CD8-positive, alpha-beta memory T cell (primary cell): ENCODE results near the gene MAST4. TPM values are rescaled to one million over a fixed set of nuclear protein-coding genes. Genes with fewer than 3 reads are reported as not detected.

Source experiments
- CTCF ChIA-PET: fragments of 350-600 bp; sonication (Branson Sonifier 250); formaldehyde crosslinking; loops from one replicate; lab custom pipeline; 2021; ENCODE audit warnings: antibody characterized with exemption; lab: Charles Lee
- POLR2A ChIA-PET: fragments of 350-600 bp; sonication (Branson Sonifier 250); formaldehyde crosslinking; loops from one replicate; lab custom pipeline; 2021; ENCODE audit warnings: antibody characterized with exemption; lab: Charles Lee
- DNase-seq, 5 donors: peaks; one replicate each; pipeline versions ENCODE4 v3.0.0 to v3.0.0-alpha.2; 2020 to 2022; ENCODE audit warnings: mixed read lengths in 1 of 5
- H3K27ac ChIP-seq: one replicate; pipeline ENCODE4 v1.7.0; 2013; ENCODE audit warnings: low read depth, mild to moderate bottlenecking, low read length, moderate library complexity
- H3K27me3 ChIP-seq: 2 replicates; pipeline ENCODE4 v1.7.0; 2013; ENCODE audit warnings: low read length, mild to moderate bottlenecking; ENCODE audit not compliant: insufficient read depth, poor library complexity, severe bottlenecking
- H3K36me3 ChIP-seq: 2 replicates; pipeline ENCODE4 v1.7.0; 2013; ENCODE audit warnings: mild to moderate bottlenecking, low read length, moderate library complexity; ENCODE audit not compliant: insufficient read depth
- H3K4me1 ChIP-seq: 2 replicates; pipeline ENCODE4 v1.7.0; 2013; ENCODE audit warnings: mild to moderate bottlenecking, low read length, moderate library complexity; ENCODE audit not compliant: insufficient read depth
- H3K4me3 ChIP-seq: 2 replicates; pipeline ENCODE4 v1.7.0; 2013; ENCODE audit warnings: mild to moderate bottlenecking, low read length
- H3K9me3 ChIP-seq: 2 replicates; pipeline ENCODE4 v1.7.0; 2013; ENCODE audit warnings: mild to moderate bottlenecking, low read length
- H3K27ac Mint-ChIP-seq, 8 donors: one replicate each; pipeline ENCODE4 v1.8.0; 2020 to 2021; ENCODE audit warnings: mixed read lengths in 8 of 8, mild to moderate bottlenecking in 6 of 8, inconsistent platforms in 3 of 8, moderate library complexity in 3 of 8
- H3K27me3 Mint-ChIP-seq, 2 donors: one replicate each; pipeline ENCODE4 v1.8.0; 2020 to 2021; ENCODE audit warnings: mixed read lengths in 2 of 2, mild to moderate bottlenecking in 1 of 2, moderate library complexity in 1 of 2
- H3K36me3 Mint-ChIP-seq, 3 donors: one replicate each; pipeline ENCODE4 v1.8.0; 2020 to 2021; ENCODE audit warnings: mixed read lengths in 3 of 3, inconsistent platforms in 1 of 3, mild to moderate bottlenecking in 1 of 3
- H3K4me1 Mint-ChIP-seq, 3 donors: one replicate each; pipeline ENCODE4 v1.8.0; 2020 to 2021; ENCODE audit warnings: mixed read lengths in 3 of 3, inconsistent platforms in 1 of 3, mild to moderate bottlenecking in 1 of 3
- H3K4me3 Mint-ChIP-seq, 7 donors: one replicate each; pipeline ENCODE4 v1.8.0; 2020 to 2021; ENCODE audit warnings: mixed read lengths in 7 of 7, mild to moderate bottlenecking in 6 of 7, moderate library complexity in 4 of 7, inconsistent platforms in 2 of 7
- H3K9me3 Mint-ChIP-seq, 5 donors: one replicate each; pipeline ENCODE4 v1.8.0; 2020 to 2022; ENCODE audit warnings: mixed read lengths in 5 of 5, mild to moderate bottlenecking in 3 of 5, moderate library complexity in 2 of 5, inconsistent platforms in 1 of 5
- polyA plus RNA-seq: library from polyadenylated mRNA; unstranded; fragments of 300-500 nt; fragmentation: Illumina TruSeq; gene quantifications from one replicate; pipeline ENCODE4 v1.2.3, GENCODE V29; 2021
- total RNA-seq, 2 experiments: library from RNA; stranded (reverse); gene quantifications; one replicate each; pipeline ENCODE4 v1.2.3, GENCODE V29; 2021

MAST4 gene
- total and polyA plus RNA-seq, 3 experiments from 2014 or later, result 5.0 to 7.2 (median 6.5) TPM

DNA sequence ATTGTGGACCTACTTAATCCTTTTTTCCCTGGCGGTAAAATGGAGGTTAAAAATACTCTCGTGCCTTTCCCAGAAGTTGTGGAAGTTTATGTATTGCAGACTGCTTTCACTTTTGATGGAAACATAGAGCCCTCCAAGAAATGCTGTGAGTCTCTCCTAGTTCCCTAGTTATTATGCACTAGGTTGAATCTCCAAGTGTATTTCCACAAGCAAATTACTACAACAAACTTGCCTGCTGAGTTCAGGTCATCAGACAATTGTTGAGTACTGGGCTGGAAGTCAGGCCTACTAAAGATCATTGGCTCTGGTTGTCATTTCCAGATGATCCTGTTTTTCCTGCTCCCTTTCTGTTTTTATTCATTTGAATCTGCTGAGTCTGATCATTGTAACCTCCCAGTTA, 496.3 kb downstream of the MAST4 start:
- Mint-ChIP-seq H3K4me3 (no peak overlapping the region), H3K4me1 (no peaks in the 10 kb centered on the region), H3K27ac (no peak overlapping the region), H3K27me3 (peaks cover 0 to 1% of the 10 kb centered on the region in 2 donors), H3K36me3 (peaks cover 0 to 22% (median 6%) of the 10 kb centered on the region in 3 donors), H3K9me3 (no peaks in the 10 kb centered on the region)
- no peak overlapping the region for H3K27ac ChIP-seq
- no peak overlapping the region for H3K4me3 ChIP-seq
- POLR2A ChIA-PET, result no interaction called here
- H3K4me1 ChIP-seq, result no peaks in the 10 kb centered on the region
- H3K9me3 ChIP-seq, result no peaks in the 10 kb centered on the region
- DNase-seq, result no peak
- no peaks in the 10 kb centered on the region for H3K36me3 ChIP-seq
- no peaks in the 10 kb centered on the region for H3K27me3 ChIP-seq
- CTCF ChIA-PET, result no interaction called here

DNA sequence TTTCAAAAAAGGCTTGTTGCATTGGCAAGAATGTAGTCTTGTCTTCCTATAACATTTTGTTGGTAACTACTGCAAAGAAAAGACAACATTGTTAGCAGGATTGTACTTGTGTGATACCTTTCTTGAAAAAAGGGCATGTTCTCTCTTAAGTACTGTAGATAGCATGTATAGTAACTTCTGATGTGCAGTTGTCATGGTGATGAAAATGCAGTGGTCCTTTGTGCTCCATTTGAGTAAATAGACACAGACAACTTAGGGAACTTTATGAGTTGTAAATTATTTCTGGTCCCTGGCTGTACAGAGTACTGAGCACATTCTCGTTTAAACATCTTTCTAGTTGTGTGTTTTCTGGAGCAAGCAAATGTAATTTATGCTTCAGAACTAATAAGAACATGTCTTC, 497.1 kb downstream of the MAST4 start:
- no peak overlapping the region for H3K4me3 ChIP-seq
- Mint-ChIP-seq H3K36me3 (peaks cover 0 to 22% (median 6%) of the 10 kb centered on the region in 3 donors), H3K4me3 (no peak overlapping the region), H3K27ac (no peak overlapping the region), H3K27me3 (peaks cover 0 to 1% of the 10 kb centered on the region in 2 donors), H3K9me3 (no peaks in the 10 kb centered on the region), H3K4me1 (no peaks in the 10 kb centered on the region)
- CTCF ChIA-PET, result no interaction called here
- H3K36me3 ChIP-seq, result no peaks in the 10 kb centered on the region
- no peaks in the 10 kb centered on the region for H3K27me3 ChIP-seq
- POLR2A ChIA-PET, result no interaction called here
- H3K4me1 ChIP-seq, result no peaks in the 10 kb centered on the region
- H3K27ac ChIP-seq, result no peak overlapping the region
- no peaks in the 10 kb centered on the region for H3K9me3 ChIP-seq
- no peak for DNase-seq

DNA sequence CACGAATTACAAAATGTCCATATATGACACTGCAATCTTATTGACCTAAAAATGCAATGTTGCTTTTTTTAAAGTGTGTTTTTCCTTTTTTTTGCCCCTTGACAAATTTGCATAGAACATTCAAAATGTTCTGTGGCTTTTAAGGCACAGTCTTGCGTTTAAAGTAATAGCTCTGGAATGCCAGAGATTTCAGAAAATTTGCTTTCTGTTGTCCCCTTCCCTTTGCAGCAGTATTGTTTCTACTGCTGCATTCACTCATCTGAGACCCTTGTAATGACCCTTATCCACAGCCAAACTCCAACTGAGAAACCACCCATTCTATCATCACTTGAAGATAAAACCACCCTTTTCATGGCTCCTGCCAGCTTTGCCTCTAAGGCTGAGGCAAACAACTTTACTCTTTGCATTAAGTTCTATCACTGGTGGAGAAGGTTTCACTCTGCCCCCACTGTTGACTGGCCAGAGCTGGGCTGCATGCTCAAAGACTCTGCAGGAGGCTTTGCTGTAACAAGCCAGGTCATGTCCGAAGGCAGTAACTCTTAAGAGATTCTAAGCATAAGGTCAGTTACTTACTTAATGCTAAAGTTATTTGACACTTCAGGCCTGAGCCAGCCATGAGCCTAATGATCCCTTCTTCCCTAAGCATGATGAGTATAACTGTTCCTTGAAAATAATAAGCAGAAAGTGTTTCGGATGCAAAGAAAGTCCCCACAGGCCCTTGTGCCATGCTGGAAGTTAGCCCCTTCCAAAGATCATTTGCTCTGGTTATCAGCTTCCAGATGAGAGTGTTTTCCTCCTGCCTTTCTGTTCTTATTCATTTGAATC, 498.5 kb downstream of the MAST4 start:
- Histone ChIP-seq H3K9me3 (no peaks in the 10 kb centered on the region), H3K36me3 (no peaks in the 10 kb centered on the region), H3K27me3 (no peaks in the 10 kb centered on the region), H3K4me1 (no peaks in the 10 kb centered on the region), H3K4me3 (no peak overlapping the region), H3K27ac (no peak overlapping the region)
- H3K36me3 Mint-ChIP-seq, result peaks cover 0 to 22% (median 6%) of the 10 kb centered on the region in 3 donors
- POLR2A ChIA-PET, result no interaction called here
- CTCF ChIA-PET, result no interaction called here
- peaks cover 0 to 1% of the 10 kb centered on the region in 2 donors for H3K27me3 Mint-ChIP-seq
- DNase-seq, result no peak
- H3K4me1 Mint-ChIP-seq, result peaks cover 0 to under 1% (median 0%) of the 10 kb centered on the region in 3 donors
- no peak overlapping the region for H3K27ac Mint-ChIP-seq
- H3K9me3 Mint-ChIP-seq, result no peaks in the 10 kb centered on the region
- no peak overlapping the region for H3K4me3 Mint-ChIP-seq

DNA sequence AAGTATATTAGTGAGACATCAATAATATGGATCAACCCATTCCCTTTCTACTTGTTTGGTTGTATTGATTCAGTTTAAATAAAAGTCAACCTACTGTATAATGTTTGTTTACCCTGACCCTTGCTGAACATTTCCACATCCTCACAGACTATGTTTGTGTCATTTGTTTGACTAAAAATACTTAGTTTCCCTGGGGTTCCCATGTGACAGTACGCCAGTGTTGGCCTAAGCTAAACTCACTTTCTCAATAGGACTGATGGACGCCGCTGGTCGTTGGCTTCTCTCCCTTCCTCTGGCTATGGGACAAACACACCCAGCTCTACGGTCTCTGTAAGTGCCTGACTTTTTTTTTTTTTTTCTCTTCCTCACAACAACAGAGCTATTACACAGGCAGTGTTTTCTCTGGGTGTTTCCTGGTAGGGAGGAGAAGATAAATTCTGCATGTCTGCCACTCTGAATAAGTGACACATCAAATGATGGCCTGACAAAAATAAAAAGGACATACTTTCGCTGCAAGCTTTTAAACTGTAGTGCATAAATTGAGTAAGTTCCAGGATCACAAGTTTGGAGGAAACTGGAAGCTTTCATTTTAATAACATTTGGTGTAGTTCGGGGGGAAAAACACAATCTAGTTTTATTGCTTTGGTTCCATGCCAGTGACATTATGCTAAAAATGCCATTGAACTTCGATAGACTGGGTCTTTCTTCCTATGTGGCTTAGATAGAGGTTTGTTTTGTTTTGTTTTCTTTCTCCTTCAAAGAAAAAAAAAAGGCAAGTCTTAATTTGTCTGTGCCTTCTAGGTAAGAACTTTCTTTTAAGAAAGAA, 499.4 kb downstream of the MAST4 start:
- H3K4me3 Mint-ChIP-seq, result no peak overlapping the region
- POLR2A ChIA-PET, result no interaction called here
- no peaks in the 10 kb centered on the region for H3K27me3 ChIP-seq
- H3K36me3 ChIP-seq, result no peaks in the 10 kb centered on the region
- peaks cover 3 to 9% (median 8%) of the 10 kb centered on the region in 3 donors for H3K4me1 Mint-ChIP-seq
- H3K27ac ChIP-seq, result no peak overlapping the region
- H3K27ac Mint-ChIP-seq, result no peak overlapping the region
- CTCF ChIA-PET, result interaction anchor here (0.9 kb wide), 1 partner anchor 11 kb away, joined by 3 read pairs; no protein-coding TSS in a partner anchor
- no peaks in the 10 kb centered on the region for H3K9me3 Mint-ChIP-seq
- H3K36me3 Mint-ChIP-seq, result peaks cover 0 to 26% (median 10%) of the 10 kb centered on the region in 3 donors
- no peak overlapping the region for H3K4me3 ChIP-seq
- H3K9me3 ChIP-seq, result no peaks in the 10 kb centered on the region
- DNase-seq, result no peak
- H3K4me1 ChIP-seq, result no peaks in the 10 kb centered on the region
- peaks cover 1 to 5% of the 10 kb centered on the region in 2 donors for H3K27me3 Mint-ChIP-seq

DNA sequence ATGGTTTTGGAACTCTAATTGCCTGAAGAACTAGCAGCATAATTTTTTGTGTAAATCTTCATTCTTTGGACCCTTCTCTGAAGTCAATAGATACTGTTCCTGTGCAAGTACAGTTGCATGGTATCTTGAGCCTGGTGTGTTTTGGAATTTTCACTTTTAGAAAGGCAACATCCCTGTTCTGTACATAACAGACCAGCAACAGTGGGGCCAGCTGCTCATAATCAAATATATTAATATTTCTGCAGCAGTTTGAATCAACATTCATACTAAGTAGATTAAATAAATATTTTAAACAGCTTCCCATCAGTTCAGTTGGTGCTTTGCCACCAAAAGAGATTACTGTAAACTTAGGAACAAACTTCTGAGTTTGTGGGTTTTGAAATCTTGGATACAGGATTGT, 502.5 kb downstream of the MAST4 start:
- H3K9me3 Mint-ChIP-seq, result no peaks in the 10 kb centered on the region
- POLR2A ChIA-PET, result no interaction called here

DNA sequence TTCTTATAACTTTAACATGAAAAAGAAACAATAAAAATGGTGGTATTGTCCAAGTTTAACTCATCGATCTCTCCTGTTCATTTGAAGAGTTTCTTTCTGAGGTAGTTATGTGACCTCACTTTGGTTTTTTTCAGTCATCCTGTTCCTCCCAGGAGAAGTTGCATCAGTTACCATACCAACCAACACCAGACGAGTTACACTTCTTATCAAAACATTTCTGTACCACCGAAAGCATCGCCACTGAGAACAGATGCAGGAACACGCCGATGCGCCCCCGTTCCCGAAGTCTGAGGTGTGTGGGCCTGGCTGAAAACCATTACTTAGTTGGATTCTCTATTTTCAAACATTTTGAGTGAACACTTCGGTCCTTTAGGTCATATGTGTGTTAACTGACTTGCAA, 504.1 kb downstream of the MAST4 start:
- Mint-ChIP-seq H3K27ac (peak overlapping the region in 1 of 8 donors; percentile 55), H3K4me1 (peaks cover 3 to 11% (median 8%) of the 10 kb centered on the region in 3 donors), H3K36me3 (peaks cover 3 to 40% (median 13%) of the 10 kb centered on the region in 3 donors), H3K4me3 (peak overlapping the region in 6 of 7 donors; percentile 9 to 70 (median 51)), H3K9me3 (no peaks in the 10 kb centered on the region), H3K27me3 (peaks cover 0 to 5% of the 10 kb centered on the region in 2 donors)
- H3K36me3 ChIP-seq, result no peaks in the 10 kb centered on the region
- H3K27ac ChIP-seq, result no peak overlapping the region
- H3K4me1 ChIP-seq, result no peaks in the 10 kb centered on the region
- CTCF ChIA-PET, result no interaction called here
- DNase-seq, result no peak
- H3K4me3 ChIP-seq, result no peak overlapping the region
- no peaks in the 10 kb centered on the region for H3K9me3 ChIP-seq
- no peaks in the 10 kb centered on the region for H3K27me3 ChIP-seq
- POLR2A ChIA-PET, result no interaction called here

More for the DNA sequence above, 502.5 kb downstream of the MAST4 start:
- Mint-ChIP-seq H3K27me3 (peaks cover 0 to 5% of the 10 kb centered on the region in 2 donors), H3K36me3 (peaks cover 0 to 35% (median 17%) of the 10 kb centered on the region in 3 donors), H3K27ac (no peak overlapping the region), H3K4me3 (no peak overlapping the region), H3K4me1 (peaks cover 3 to 11% (median 8%) of the 10 kb centered on the region in 3 donors)
- CTCF ChIA-PET, result no interaction called here
- no peaks in the 10 kb centered on the region for H3K9me3 ChIP-seq
- no peaks in the 10 kb centered on the region for H3K27me3 ChIP-seq
- no peaks in the 10 kb centered on the region for H3K4me1 ChIP-seq
- DNase-seq, result no peak
- H3K36me3 ChIP-seq, result no peaks in the 10 kb centered on the region
- no peak overlapping the region for H3K27ac ChIP-seq
- H3K4me3 ChIP-seq, result no peak overlapping the region

DNA sequence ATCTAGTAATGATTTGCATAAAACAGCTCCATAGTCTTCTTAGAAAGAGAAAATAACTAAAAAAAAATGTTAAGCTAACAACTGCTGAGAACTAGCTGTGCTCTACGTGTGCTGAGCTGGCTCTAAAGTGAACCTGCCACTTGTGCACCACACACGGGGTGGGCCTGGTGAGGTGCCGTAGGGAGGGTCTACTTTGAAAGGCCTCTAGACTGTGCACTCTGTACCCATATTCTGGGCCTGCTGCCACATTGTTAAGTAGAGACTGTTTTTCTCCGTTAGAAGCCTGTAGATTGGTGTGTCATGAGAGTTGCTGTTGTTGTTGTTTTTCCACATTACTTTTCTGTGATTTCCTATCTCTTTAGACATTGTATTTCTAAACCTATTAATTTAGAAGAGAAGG, 506.5 kb downstream of the MAST4 start:
- no peak for DNase-seq
- Histone ChIP-seq H3K27ac (no peak overlapping the region), H3K9me3 (no peaks in the 10 kb centered on the region), H3K27me3 (no peaks in the 10 kb centered on the region), H3K4me3 (no peak overlapping the region), H3K4me1 (no peaks in the 10 kb centered on the region), H3K36me3 (no peaks in the 10 kb centered on the region)
- Mint-ChIP-seq H3K4me3 (no peak overlapping the region), H3K4me1 (peaks cover 3 to 11% (median 8%) of the 10 kb centered on the region in 3 donors), H3K9me3 (no peaks in the 10 kb centered on the region), H3K27ac (no peak overlapping the region), H3K27me3 (peaks cover 0 to 5% of the 10 kb centered on the region in 2 donors), H3K36me3 (peaks cover 11 to 45% (median 21%) of the 10 kb centered on the region in 3 donors)
- ChIA-PET POLR2A (no interaction called here), CTCF (no interaction called here)

DNA sequence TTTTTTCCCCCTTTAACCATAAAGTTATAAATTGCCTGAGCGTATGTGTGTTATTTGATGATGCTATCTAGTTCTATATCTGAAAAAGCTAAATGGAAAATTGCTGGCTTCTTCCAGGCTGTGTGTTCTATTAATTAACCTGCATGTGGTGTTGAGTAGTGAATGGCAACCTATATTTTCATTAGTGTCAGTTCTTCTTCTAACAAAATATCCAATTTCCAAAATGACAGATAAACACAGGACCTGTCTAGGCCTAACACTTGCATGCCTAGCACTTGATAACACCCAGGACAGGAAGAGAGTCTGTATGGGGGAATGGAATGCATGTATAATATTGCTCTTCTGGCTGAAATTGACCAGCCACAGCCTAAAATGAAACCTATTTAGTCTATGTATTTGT, 508.7 kb downstream of the MAST4 start:
- POLR2A ChIA-PET, result no interaction called here
- Histone ChIP-seq H3K4me1 (no peaks in the 10 kb centered on the region), H3K36me3 (no peaks in the 10 kb centered on the region), H3K9me3 (no peaks in the 10 kb centered on the region), H3K4me3 (no peak overlapping the region), H3K27me3 (no peaks in the 10 kb centered on the region), H3K27ac (no peak overlapping the region)
- CTCF ChIA-PET, result no interaction called here
- H3K4me1 Mint-ChIP-seq, result peaks cover 3 to 9% (median 7%) of the 10 kb centered on the region in 3 donors
- H3K27me3 Mint-ChIP-seq, result peaks cover 0 to 5% of the 10 kb centered on the region in 2 donors
- no peak overlapping the region for H3K4me3 Mint-ChIP-seq
- H3K27ac Mint-ChIP-seq, result no peak overlapping the region
- H3K36me3 Mint-ChIP-seq, result peaks cover 11 to 46% (median 21%) of the 10 kb centered on the region in 3 donors
- no peaks in the 10 kb centered on the region for H3K9me3 Mint-ChIP-seq
- DNase-seq, result no peak
